HEK293T (cell line): ENCODE results near the gene SNAPC5.

ENCODE experiments used
- BHLHE40 ChIP-seq: fragments of 450-650 bp; IDR thresholded peaks from 2 replicates; pipeline ENCODE4 v1.6.1; 2016; ENCODE audit warnings: mild to moderate bottlenecking, moderate library complexity, borderline replicate concordance
- FOXA1 ChIP-seq: fragments of 450-650 bp; IDR thresholded peaks from 2 replicates; pipeline ENCODE4 v1.6.1; 2016; ENCODE audit warnings: mild to moderate bottlenecking
- FOXK2 ChIP-seq: fragments of 450-650 bp; IDR thresholded peaks from 2 replicates; pipeline ENCODE4 v1.6.1; 2016; ENCODE audit warnings: mild to moderate bottlenecking
- FOXM1 ChIP-seq: fragments of 450-650 bp; IDR thresholded peaks from 2 replicates; pipeline ENCODE4 v1.6.1; 2017; ENCODE audit warnings: mild to moderate bottlenecking, borderline replicate concordance
- SP1 ChIP-seq: fragments of 450-650 bp; IDR thresholded peaks from 2 replicates; pipeline ENCODE4 v1.6.1; 2017
- SUZ12 ChIP-seq: fragments of 450-650 bp; IDR thresholded peaks from 2 replicates; pipeline ENCODE4 v1.6.1; 2016; ENCODE audit warnings: mild to moderate bottlenecking
- TARDBP ChIP-seq: fragments of 450-650 bp; IDR thresholded peaks from 2 replicates; pipeline ENCODE4 v1.6.1; 2016
- ZNF384 ChIP-seq: fragments of 450-650 bp; IDR thresholded peaks from 2 replicates; pipeline ENCODE4 v1.6.1; 2016
- TF ChIP-seq, protein P1 (sequence below): fragments of 450-650 bp; IDR thresholded peaks from 2 replicates; pipeline ENCODE4 v1.6.1; 2016

DNA sequence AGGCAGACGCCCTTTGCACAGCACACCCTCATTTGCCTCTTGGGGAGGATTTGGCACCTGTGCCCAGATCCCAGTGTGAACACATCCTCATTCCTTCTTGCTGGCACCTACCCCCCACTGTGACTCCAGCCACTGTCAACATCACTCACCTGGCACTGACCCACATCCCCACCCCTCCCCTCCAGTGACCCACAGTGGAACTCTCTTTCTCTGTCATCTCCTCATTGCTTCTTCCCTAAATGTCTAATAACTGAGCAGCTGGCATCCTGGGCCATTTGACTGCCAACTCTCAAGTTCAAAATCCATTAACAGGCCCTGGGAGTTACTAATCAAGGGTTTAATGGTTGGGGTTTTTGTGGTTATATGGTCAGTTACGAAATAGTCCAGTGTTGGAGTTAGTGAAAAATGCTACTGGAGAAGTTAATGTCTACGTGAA lies 14.4 kb downstream of the SNAPC5 start:
- no peak for TF ChIP-seq TARDBP
- TF ChIP-seq FOXM1: no peak
- TF ChIP-seq ZNF384: no peak
- TF ChIP-seq, protein P1, sequence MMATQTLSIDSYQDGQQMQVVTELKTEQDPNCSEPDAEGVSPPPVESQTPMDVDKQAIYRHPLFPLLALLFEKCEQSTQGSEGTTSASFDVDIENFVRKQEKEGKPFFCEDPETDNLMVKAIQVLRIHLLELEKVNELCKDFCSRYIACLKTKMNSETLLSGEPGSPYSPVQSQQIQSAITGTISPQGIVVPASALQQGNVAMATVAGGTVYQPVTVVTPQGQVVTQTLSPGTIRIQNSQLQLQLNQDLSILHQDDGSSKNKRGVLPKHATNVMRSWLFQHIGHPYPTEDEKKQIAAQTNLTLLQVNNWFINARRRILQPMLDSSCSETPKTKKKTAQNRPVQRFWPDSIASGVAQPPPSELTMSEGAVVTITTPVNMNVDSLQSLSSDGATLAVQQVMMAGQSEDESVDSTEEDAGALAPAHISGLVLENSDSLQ: no peak
- no peak for TF ChIP-seq FOXK2
- no peak for TF ChIP-seq BHLHE40
- no peak for TF ChIP-seq SP1
- no peak for TF ChIP-seq FOXA1
- no peak for TF ChIP-seq SUZ12
